Central memory CD4-positive, alpha-beta T cell (primary cell): ENCODE data around the gene TRIAP1.
A peak's percentile ranks its signal among the peaks of the same experiment; 100 is the strongest.
"Not testable (repeated sequence)": the region's sequence is repeated elsewhere in the genome, so short reads cannot be mapped to it uniquely, and the experiment has no call there.

Source experiments
- DNase-seq: peaks from one replicate; pipeline ENCODE4 v3.0.0; 2022

The TRIAP1 gene

DNA sequence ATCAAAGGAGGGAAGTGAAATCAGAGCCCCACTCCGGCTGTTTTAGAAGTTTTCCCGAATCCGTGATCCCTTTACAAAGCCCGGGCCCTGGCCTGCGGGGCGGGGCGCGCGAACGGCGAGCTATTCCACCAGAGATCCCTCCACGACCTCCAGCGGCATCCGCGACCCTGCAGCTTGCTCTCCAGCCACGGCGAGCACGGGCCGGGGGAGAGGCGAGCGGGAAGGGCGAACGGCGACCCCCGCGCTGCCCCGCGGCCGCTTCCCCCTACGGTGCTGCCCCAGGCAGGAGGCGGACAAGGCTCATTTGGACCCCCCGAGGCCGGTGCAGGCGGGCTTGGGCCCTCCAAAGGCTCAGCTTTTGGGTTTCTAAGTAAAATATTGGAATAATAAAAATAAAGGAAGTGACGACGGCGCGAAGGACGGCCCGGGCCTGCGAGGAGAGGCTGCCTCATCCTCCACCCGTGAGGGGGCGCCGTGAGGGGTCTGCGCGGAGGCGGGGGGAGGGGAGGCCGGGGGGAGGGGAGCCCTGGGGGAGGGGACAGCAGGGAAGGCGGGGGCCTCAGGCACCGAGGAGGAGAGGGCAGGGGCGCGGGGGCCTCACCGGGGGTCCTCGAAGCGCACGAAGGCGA is 22.8 kb upstream of the TRIAP1 start:
- peak; percentile 16 for DNase-seq

DNA sequence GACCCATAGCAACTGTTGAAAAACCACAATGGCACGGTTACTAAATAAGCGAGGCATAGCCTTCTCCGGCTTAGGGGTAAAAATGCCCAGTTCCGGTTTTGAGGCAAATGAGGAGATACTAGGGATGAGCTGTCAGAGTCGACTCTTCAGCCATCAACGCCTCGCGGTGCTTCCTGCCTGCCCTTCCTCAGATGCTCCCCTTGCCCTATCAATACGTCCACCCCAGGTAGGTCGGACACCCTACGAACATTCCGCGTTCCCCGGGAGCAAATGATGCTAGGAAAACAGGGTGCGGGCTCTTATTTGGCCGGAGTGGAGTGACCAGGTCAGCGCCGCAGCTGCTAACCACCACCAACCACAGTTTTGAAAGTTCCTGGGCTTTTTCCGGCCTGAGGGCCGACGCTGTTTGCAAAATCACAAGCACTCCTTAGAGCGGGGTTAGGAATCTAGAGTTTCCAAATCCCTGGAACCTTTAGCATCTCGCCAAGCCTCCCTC is 22.2 kb upstream of the TRIAP1 start:
- DNase-seq: no peak

DNA sequence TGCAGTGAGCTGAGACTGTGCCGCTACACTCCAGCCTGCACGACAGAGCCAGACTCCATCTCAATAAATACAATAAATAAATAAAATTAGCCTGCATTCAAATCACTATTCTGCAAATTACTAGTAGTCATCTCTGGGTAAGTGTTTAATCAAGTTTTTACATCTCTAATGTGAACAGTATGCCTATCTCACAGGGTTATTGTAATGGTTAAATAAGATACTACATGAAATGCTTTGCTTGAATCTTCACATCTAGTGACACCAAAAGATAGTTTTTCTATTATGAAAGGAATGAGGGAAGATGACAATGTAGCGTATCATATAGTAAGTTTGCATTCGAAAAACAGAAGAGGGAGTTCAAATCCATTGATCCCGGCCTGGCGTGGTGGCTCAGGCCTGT is 21.3 kb upstream of the TRIAP1 start:
- DNase-seq: no peak

DNA sequence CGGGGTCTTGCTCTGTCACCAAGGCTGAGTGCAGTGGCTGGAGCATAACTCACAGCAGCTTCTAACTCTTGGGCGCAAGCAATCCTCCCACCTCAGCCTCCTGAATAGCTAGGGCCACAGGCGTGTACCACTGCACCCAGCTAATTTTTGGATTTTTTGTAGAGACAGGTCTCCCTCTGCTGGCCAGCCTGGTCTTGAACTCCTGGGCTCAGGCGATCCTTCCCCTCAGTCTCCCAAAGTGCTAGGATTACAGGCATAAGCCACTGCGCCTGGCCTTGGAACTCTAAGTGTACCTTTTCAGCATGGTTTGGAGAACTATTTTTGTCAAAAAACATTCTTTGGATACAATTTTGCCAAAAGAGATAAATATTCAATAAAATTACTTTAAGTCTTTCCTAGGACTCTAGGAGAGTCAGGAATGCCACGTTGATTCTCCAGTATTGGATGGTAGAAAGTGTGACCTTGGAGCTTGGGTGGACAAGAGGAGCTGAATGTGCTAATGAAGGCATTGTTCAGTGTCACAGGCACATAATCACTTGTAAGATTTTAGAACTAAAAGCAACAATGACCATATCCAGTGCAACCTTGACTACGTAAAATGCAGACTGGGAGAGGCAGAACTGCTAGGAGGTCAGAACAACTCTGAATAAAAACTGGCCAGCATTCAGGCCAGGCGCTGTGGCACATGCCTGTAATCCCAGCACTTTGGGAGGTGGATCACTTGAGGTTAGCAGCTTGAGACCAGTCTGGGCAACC is 20.6 kb upstream of the TRIAP1 start:
- peak; percentile 44 for DNase-seq

DNA sequence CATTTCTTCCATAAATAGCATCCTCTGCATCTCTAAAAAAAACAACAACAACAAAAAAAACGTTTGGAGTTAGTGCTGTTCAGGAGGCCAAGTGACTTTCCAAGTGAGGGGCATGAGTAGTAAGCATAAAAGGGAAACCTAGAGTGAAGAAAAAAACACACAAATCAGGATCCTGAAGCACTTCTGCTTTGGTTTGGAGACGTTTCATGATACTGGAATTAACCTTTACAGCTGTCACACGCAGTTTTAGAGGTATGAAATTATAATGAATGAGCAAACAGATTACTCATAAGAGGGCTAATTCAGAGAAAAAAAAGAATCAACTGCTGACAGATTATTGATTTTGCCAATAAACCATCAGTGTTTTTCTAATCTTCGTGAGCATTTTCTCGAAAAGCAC is 19.6 kb upstream of the TRIAP1 start:
- no peak for DNase-seq

DNA sequence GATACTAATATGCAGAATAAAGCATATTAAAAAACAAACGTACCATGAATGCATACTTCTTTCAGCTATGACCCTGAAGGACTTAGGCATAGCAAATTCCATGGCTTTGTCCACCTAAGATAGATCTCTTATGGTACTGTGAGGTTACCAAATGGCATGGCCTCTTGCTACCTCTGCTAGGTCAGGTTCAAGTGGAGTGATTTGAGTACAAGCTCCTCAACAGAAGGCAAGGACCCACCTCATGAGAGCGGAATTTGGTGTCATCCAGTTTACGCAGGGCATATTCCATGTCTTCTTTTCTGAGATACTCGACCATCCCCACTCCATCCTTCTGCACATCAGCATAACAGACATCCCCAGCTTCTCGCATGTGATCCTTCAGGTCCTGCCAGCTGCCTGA is 17.5 kb upstream of the TRIAP1 start:
- DNase-seq: no peak

DNA sequence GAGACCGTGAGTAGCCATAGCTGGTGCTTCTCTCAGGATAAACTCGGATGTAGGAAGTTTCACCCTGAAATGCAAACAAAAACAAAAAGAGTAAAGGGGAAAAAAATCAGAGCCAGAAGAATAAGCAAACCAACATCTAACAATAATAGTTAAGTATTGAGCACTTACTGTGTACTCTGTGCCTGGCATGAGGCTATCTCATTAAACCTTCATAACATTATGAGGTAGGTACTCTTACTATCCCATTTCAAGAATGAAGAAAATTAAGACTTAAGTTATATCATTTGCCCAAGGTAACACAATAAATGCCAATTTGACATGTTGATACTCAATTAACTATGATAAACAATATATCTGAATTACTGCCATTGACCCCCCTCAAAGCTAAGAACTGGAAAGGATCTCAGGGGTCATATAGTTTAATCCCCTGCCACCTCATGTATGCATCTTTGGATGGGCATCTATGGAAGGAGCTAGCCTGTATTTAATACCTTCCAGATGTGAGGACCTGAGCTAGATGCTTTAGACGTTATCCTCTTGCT is 16.0 kb upstream of the TRIAP1 start:
- no peak for DNase-seq

DNA sequence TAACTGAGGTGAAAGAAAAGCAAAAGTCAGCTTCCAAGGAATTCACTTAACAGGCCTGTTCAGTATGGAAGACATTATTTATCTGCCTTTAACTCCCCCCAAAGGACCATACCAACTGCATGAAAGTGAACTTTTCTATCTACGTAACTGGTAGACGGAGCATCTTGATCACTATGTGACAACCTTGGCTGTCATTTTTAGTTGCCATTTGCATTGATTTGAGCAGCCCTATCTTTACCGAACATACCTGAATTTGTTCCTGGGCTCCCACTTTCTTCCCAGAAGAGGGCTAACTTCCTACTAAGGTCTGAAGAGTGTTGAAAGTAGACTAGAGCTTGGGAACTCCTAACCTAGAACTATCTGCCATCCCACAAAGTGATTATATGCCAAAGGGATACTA is 14.0 kb upstream of the TRIAP1 start:
- DNase-seq: no peak

DNA sequence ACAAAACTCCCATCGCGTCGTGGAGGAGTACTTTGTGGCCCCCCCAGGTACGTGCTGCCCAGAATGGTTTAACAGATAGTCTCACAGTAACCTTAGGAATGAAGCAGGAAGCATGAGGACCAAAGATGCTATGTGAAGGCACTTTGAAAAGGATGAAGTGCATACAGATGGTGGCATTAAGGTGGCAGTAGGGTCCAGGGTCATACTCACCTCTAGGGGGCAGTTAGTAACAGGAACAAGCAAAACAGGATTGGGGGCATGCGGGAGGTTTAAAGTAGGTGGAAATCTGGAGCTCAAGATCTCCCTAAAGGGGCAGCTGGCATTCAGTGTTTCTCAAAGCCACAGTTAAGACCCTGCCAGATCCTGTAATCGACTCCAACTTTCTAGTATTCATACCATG is 10.9 kb upstream of the TRIAP1 start:
- no peak for DNase-seq

DNA sequence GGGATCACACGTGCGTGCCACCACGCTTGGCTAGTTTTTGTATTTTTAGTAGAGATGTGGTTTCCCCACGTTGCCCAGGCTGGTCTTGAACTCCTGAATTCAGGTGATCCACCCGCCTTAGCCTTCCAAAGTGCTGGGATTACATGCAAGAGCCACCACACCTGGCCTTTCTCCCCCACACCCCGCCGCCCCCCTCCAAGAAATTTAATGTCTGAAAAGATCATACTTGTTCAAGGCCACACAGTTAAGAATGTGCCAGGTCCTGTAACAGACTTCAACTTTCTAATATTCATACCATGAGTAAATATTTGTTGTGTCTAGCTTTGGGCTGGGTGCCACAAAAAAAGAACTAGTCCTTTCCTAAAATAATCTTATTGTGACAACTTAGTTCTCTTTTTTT is 9.1 kb upstream of the TRIAP1 start:
- DNase-seq: no peak

DNA sequence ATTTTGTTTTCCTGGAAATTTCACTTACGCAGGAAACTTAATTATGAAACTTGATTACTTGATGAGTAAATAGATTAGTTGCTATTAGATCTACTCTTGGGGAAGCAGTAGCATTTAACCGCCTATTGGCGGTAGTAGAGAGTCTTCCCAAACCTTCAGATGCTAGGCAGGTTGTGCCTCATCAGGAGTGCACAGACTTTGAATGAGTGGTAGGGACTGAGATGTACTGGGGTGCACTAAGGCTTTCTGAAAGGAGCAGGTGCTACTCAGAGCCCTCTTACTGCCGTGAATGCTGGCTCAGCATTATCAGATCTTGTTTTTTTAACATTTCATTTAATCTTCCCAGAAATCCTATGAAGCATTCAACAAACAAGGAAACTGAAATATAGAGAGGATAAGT is 7.8 kb upstream of the TRIAP1 start:
- DNase-seq: no peak

DNA sequence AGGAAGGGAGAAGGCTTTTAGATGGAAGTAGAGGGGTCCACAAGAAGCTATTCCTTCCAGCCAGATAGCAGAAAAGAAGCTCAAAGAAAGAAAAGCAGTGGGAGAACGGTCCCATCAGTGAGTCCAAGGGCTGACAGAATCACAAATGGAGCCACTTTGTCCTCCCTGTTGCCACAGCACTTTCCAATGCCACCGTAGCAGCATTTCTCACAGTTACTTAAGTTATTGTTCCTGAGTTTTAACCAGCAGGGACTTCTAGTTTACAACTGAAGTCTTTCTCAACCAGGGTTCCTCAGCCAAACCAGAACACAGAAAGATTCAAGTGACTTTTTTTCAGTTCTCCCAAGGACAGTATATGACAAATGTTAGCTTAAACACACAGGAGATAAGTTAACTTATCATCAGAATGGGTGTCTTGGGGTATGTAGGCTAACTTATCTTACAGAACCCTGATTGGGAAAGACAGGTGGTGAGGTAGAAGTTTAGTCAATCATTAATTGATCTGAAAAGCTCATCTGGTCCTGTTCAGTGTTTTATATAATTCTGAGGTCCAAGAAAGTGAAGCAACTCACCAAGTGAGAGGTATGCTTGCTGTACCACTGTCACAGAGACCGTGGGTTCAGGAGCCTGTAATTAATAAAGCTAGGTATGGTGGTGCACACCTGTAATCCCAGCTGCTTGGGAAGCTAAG is 7.0 kb upstream of the TRIAP1 start:
- no peak for DNase-seq

DNA sequence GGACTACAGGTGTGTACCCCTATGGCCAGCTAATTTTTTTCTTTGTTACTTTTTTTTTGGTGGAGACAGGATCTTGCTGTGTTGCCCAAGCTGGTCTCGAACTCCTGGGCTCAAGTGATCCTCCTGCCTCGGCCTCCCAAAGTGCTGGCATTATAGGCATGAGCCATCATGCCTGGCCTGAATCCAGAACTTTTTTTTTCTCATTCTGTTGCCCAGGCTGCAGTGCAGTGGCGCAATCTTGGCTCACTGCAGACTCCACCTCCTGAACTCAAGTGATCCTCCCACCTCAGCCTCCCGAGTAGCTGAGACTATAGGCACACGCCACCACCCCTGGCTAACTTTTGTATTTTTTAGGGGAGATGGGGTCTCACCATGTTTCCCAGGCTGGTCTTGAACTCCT is 6.3 kb upstream of the TRIAP1 start:
- DNase-seq: not testable (repeated sequence)

DNA sequence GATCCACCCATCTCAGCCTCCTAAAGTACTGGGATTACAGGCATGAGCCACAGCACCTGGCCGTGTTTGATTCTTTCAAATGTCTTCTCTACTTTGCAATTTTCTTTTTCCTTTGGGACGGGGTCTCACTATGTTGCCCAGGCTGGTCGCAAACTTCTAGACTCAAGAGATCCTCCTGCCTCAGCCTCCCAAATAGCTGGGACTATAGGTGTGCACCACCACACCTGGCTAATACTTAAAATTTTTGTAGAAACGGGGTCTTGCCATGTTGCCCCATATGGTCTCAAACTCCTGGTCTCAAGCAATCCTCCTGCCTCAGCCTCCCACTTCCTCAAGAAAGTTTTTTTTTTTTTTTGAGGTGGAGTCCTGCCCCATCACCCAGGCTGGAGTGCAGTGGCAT is 1.8 kb upstream of the TRIAP1 start:
- DNase-seq: no peak

DNA sequence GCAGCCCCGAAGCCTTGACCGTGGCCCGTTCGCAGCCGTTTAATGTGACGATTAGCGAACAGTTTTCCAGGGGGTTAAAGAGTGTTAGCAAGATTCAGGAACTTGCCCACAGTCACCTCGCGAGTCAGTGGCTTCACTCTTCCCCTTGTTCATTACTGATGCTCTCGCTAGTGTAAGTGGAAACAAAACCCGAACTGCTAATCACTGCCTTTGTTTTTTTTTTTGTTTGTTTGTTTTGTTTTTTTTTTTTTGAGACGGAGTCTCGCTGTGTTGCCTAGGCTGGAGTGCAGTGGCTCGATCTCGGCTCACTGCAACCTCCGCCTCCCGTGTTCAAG is 627 bp upstream of the TRIAP1 start:
- DNase-seq: not testable (repeated sequence)

DNA sequence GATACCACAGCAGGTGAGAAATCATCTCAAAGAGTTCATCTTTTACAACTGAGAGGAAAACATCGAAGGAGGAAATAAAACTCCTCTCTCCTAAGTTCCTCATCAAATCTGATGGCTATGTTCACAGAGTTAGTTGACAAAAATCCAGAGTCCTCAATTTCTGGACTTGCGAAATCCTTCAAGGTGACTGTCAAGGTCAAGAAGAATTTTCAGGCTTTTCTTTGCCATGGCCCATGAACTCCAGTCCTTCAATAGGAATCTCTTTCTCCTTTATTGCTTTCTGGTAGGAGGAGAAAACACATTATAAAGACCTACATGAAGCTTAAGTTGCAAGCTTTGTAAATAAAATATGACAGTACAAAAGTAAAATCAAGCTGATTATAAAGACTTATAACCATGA is 1.5 kb downstream of the TRIAP1 start:
- no peak for DNase-seq

DNA sequence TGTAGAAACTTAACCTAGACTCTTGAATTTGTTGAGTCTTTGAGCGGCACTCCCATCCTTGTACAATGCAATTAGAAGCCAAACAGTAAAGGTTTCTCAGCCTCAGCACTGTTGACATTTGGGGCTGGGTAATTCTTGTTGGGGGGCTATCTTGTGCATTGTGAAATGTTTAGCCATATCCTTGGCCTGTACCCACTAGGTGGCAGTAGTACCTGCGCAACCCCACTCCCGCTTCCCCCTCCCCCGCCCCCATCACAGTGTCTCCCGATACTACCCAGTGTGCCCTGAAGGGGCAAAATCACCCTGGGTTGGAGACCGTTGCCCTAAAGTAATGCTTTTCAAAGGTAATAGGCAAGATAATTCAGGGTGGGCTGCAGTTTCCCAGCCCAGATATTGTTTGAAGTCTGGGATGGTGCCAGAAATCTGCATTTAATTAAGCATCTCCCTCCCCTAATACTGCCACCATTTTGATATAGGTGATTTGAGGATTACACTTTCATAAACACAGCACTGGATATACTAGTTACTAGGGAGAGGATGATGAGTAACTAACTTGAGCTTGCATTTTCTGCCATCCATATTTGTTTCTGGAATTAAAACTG is 6.4 kb downstream of the TRIAP1 start:
- DNase-seq: peak; percentile 68

DNA sequence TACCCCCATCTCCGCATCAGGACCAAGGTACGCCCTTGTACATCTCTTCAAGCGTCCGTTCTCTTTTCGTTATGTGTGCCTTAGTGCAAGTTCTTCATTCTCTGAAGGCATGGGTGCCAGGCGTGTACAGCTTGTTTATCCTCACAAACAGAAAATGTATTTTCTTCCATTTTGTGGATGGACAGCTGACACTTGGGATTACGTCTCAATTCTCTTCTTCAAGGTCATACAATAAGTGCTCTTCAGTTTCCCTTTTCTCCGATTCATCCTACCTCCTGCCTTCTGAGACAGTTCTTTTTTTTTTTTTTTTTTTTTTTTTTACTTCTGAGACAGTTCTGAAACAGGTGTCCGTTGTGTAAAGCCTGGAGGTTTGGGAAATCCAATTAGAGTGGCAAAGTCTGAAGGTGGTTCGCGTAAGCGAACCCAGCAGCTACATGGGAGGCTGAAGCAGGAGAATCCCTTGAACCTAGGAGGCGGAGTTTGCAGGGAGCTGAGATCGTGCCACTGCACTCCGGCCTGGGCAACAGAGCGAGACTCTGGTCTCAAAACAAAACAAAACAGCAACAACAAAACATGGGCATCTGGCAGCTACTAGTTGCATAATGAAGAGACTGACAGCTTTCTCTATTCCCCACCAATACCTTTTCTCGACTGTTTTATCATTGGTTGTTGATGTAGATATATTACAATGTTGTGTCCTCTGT is 7.5 kb downstream of the TRIAP1 start:
- no peak for DNase-seq

DNA sequence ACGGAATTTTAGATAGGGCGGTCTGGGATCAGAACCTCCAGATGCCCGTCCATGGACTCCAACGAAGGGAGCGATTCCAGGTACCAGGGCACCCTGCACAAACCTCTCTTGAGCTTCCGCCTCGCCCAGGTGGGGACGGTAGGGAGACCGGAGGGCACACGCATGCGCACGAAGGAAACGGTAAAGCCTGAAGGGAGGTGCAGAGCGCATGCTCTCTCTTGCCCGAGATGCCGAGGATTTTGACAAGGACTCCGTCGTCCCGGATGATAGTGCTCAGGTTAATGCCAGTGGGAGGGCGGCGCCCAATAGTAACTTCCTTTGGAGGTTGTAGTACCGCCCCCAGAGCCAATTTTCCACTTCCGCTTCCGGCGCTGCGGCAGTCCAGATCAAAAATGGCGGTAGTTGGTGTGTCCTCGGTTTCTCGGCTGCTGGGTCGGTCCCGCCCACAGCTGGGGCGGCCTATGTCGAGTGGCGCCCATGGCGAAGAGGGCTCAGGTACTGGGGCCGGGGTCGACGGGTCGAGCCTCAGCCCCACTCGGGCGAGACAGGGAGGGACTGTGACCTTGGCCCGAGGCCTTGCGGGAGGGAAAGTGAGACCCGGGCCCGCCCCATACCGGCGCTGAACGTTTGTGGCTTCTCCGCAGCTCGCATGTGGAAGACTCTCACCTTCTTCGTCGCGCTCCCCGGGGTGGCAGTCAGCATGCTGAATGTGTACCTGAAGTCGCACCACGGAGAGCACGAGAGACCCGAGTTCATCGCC is 8.3 kb downstream of the TRIAP1 start, which contains the start of gene COX6A1:
COX6A1 (plus strand) TSS at position 379 of the 760 bp plus-strand sequence; CDS start at position 393, 14 bp downstream.
- DNase-seq: peak; percentile 98

DNA sequence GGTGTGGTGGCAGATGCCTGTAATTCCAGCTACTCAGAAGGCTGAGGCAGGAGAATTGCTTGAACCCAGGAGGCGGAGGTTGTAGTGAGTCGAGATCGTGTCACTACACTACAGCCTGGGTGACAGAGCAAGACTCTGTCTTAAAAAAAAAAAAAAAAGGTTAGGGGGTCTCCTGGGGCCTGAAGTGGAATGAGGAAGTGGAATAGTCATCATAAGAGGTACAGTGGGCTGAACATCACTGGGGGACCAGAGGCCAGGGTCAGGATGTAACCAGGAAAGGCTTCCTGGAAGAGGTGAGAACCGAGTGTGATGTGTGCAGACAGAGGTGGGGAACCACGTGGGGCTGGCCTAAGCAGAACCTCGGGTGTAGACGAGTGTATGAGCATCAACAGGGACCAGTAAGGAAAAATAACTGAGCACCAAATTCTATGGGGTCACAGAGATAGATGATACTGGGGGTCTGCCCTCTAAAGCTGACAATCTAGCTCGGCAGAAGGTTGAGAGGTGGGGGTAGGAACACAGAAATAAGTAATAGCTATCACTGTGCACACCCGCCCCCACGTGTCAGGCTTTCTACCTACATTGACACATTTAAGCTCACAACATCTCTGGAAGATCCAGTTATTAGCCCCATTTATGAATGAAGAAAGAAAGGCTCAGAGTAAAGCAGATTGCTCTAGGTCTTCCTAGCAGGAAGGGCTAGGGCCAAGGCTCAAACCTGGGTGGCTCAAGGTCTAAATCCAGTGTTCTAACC is 13.2 kb downstream of the TRIAP1 start:
- no peak for DNase-seq

DNA sequence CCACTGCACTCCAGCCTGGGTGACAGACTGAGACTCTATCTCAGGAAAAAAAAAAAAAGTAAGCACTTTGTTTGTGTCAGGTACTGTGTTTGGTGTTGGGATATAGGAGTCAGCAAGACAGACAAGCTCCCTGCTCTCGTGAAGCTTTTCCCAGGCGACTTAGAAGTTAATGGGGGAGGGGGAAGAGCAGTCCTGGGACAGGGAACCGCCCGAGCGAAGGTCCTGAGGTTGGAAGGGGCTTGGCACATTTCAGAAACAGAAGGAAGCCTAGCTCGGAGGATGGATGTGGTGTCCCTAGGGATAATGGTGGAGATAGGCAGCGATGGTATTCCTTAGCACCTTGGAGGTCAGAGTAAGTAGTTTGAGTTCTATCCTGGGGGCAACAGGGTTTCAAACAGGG is 16.8 kb downstream of the TRIAP1 start:
- DNase-seq: no peak
